AG04450 (cell line): Measurements from ENCODE around the gene YJU2. TPM values are rescaled to one million over a fixed set of nuclear protein-coding genes. Genes with fewer than 3 reads are reported as not detected.

Experiments
- CTCF ChIA-PET: fragments of 300-600, 350-600 bp; formaldehyde crosslinking; extraction: SDS; loops from one replicate; lab custom pipeline; 2022; ENCODE audit warnings: antibody characterized with exemption, inconsistent platforms; lab: Charles Lee
- POLR2A ChIA-PET: fragments of 350-600 bp; formaldehyde crosslinking; extraction: SDS; loops from one replicate; lab custom pipeline; 2021; ENCODE audit warnings: antibody characterized with exemption, inconsistent platforms; lab: Yijun Ruan, JAX
- DNase-seq: peaks from one replicate; pipeline ENCODE4 v3.0.0-alpha.2; 2011; ENCODE audit warnings: low read depth, low spot score
- H3K27ac ChIP-seq: one replicate; pipeline ENCODE4 v1.5.1; 2012; ENCODE audit warnings: low read depth, low read length, control low read depth
- H3K27me3 ChIP-seq: one replicate; pipeline ENCODE4 v1.6.0; 2012; ENCODE audit warnings: low read length; ENCODE audit not compliant: control insufficient read depth, insufficient read depth
- H3K4me3 ChIP-seq: 2 replicates; pipeline ENCODE4 v1.5.1; 2011; ENCODE audit warnings: mild to moderate bottlenecking, low read depth, low read length, control low read depth
- H3K9me3 ChIP-seq: 2 replicates; pipeline ENCODE4 v1.5.1; 2012; ENCODE audit warnings: low read length; ENCODE audit not compliant: control insufficient read depth, insufficient read depth
- polyA plus RNA-seq: library from polyadenylated mRNA; depleted of rRNA; stranded (reverse); fragments of >200 nt; gene quantifications from 2 replicates; pipeline ENCODE4 v1.2.3, GENCODE V29; 2011
- TF ChIP-seq, protein P1 (sequence below): IDR thresholded peaks from 2 replicates; pipeline ENCODE4 v1.5.1; 2011; ENCODE audit warnings: low read depth, low read length, control low read depth, inconsistent platforms

Gene YJU2
- polyA plus RNA-seq, 1 experiment = 10.2 TPM

DNA sequence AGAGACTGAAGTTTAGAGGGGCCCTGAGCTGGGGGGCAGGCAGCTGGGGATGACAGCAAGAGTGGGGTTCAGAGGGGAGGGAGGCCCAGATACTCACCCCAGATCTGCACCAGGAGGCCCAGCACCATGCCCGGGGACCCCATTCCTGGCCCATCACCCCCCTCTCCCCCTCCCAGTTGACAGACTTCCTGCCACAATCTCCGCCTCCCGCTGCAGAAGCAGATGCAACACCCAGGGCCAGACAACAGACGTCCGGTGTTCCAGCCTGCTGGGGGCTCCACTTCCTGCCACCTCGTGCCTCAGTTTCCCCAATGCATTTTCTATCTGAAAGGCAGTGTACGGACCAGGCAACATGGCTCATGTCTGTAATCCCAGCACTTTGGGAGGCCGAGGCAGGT lies 55.4 kb downstream of the YJU2 start, which contains the start of gene TMIGD2:
Gene TMIGD2 (minus strand): TSS at position 147 of the 398 bp plus-strand sequence. CDS start 4 bp downstream, at position 143.
- POLR2A ChIA-PET = no interaction called here
- DNase-seq = no peak
- CTCF ChIA-PET = interaction anchor here (0.6 kb wide), 1 partner anchor 33 kb away, joined by 9 read pairs; no protein-coding TSS in a partner anchor
- no peaks in the 10 kb centered on the region for H3K9me3 ChIP-seq
- H3K4me3 ChIP-seq = no peak within 1 kb of the TSS
- TF ChIP-seq, protein P1, sequence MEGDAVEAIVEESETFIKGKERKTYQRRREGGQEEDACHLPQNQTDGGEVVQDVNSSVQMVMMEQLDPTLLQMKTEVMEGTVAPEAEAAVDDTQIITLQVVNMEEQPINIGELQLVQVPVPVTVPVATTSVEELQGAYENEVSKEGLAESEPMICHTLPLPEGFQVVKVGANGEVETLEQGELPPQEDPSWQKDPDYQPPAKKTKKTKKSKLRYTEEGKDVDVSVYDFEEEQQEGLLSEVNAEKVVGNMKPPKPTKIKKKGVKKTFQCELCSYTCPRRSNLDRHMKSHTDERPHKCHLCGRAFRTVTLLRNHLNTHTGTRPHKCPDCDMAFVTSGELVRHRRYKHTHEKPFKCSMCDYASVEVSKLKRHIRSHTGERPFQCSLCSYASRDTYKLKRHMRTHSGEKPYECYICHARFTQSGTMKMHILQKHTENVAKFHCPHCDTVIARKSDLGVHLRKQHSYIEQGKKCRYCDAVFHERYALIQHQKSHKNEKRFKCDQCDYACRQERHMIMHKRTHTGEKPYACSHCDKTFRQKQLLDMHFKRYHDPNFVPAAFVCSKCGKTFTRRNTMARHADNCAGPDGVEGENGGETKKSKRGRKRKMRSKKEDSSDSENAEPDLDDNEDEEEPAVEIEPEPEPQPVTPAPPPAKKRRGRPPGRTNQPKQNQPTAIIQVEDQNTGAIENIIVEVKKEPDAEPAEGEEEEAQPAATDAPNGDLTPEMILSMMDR = no peak
- H3K27me3 ChIP-seq = no peaks in the 10 kb centered on the region
- H3K27ac ChIP-seq = no peak within 1 kb of the TSS

DNA sequence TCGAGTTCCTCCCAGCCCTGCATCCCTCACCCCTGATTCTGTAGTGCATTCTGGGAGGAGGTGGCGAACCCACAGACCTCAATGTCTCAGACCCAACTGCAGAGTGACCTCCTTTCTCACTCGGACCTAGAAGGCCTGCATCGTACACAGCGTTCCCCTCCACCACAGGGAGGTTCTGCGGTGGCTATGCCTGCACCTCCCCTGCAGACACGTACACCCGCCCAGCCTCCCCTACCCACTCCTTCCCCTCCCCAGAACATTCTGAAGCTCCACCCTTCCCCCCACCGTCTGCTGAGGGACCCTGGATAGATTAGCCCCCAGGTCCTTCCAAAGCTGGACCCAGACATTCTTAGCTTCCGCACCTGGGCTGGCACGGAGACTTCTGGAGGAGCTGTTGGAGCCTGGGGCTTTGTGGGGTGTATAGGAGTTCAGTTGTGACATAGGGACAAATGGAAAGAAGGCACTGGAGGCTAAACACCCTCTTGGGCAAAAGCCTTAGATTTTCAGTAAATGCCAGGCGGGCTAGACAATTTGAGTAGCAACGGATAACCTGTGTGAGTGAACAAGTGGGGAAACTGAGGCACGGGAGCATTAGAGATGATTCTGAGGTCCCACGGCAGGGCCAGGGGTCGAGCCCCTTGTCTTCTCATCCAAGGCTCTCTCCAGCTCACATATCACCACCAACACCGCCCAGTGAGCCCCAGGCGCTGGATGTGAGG lies 57.1 kb downstream of the YJU2 start:
- POLR2A ChIA-PET = interaction anchor here (0.6 to 1.0 kb wide), 4 partner anchors 18 to 564 kb away, joined by 3 to 8 read pairs (median 5); partner anchors contain the start of gene PLIN3
- no peak overlapping the region for H3K27ac ChIP-seq
- CTCF ChIA-PET = no interaction called here

DNA sequence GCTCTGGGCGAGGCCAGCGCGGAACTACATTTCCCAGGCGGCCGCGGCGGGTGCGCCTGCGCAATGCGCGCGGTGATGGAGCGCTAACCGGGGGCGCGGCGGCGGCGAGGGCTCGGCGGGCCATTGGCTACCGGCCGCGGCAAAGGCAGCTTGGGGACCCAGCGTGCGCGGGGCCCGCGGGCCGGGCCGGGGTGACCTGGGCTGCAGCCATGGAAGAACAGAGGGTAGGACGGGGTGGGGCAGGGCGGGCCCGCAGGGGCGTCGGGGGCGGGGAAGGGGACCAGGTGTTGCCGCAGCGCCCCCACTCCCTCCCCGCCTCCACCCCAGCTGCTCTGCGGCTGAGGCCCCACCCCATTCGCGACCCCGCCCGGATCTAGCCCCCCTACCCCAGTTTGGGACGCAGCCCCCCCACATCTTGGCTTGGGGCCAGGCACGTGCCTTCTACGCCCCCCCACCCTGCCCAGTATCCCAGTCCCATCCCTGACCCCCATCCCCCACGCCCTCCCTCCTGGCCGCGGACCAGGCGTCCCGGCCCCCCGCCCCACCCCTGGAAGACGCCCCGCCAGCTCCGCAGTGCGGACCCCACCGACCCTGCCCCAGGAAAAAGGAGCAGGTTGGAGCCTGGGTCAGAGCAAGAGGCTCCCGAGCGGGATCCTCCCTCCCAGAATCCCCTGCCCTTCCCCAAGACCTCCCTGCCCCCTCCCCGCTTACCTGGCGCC lies 57.8 kb downstream of the YJU2 start, which contains the start of gene FSD1:
Gene FSD1 (plus strand): TSS at position 61 of the 719 bp plus-strand sequence. CDS start 149 bp downstream, at position 210.
- Histone ChIP-seq H3K27me3 (no peaks in the 10 kb centered on the region), H3K4me3 (peak within 1 kb of the TSS; percentile 55), H3K9me3 (no peaks in the 10 kb centered on the region), H3K27ac (no peak within 1 kb of the TSS)
- DNase-seq = no peak
- ChIA-PET POLR2A (interaction anchor here (0.6 to 1.0 kb wide), 4 partner anchors 19 to 563 kb away, joined by 3 to 8 read pairs (median 5); partner anchors contain the start of gene PLIN3), CTCF (interaction anchor here (0.5 kb wide), 1 partner anchor 165 kb away, joined by 4 read pairs; no protein-coding TSS in a partner anchor)
- TF ChIP-seq, protein P1 = no peak

More for the DNA sequence above, 57.1 kb downstream of the YJU2 start:
- TF ChIP-seq, protein P1 = no peak
- Histone ChIP-seq H3K27me3 (no peaks in the 10 kb centered on the region), H3K4me3 (peak overlapping the region; percentile 55; the same call in 1 of the 2 replicates), H3K9me3 (no peaks in the 10 kb centered on the region)
- no peak for DNase-seq

DNA sequence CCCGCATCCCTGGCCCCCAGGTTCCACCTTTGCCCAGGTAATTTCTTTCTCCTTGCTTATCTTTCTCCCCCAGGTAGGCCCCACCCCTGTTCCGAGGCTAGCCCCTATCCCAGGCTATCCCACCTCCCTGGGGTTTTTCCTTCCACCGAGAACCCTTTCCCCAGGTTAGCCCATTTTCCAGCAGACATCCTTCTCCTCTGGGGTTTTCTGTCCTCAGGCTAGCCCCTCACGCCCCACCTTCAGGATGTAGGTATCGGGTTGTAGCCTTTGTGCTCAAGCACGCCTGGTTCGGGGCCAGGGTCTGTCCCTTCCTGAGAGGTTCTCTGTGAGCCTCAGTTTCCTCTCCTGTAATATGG lies 58.4 kb downstream of the YJU2 start:
- ChIA-PET POLR2A (no interaction called here), CTCF (no interaction called here)
- H3K4me3 ChIP-seq = peak overlapping the region; percentile 55; the same call in 1 of the 2 replicates

More for the DNA sequence above, 58.4 kb downstream of the YJU2 start:
- H3K27me3 ChIP-seq = no peaks in the 10 kb centered on the region
- H3K27ac ChIP-seq = no peak overlapping the region
- peaks cover 2% of the 10 kb centered on the region; the same call in 1 of the 2 replicates for H3K9me3 ChIP-seq
- TF ChIP-seq, protein P1 = no peak
- no peak for DNase-seq
